GM19238 (cell line): Measurements from ENCODE around the gene PRR16.

Source experiments
- DNase-seq: peaks from one replicate; pipeline ENCODE4 v3.0.0; 2011; ENCODE audit warnings: low spot score; ENCODE audit not compliant: insufficient read length

The PRR16 gene

DNA sequence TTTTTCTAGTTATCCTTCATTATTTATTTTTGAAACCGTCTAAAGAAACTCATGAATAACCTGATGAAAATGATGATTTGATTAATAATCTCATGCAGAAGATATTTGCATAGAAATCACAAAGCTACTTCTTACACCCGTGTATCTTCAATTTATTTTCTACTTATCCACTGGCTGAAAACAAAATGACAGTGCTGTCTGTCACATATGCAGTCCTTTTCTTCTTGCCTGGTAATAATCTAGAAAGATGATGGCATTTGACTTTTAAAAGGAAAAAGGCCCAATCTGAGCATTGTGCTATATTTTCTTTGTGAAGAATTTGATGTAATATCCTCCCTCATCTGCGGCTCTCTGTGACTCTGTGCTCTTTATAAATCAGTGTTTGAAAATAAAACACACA lies 253.3 kb downstream of the PRR16 start:
- no peak for DNase-seq

DNA sequence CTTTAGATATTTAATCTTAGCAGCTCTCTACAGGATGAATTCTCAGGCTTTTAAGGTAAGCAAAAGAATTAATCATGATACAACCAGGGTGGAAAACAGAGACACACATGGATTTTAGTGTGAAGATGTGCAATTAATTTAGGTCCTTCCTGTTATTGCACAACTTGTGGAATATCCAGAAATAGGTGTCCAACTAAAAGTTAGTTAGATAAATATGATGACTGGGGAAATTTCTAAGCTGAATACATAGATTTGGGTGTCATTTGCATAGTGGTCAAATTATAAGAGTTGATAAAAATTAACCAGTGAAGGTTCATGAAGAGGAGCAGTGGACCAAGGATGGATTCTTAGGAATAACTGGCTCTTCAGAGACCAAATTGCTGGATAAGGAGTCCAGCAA lies 266.1 kb downstream of the PRR16 start:
- no peak for DNase-seq

GRCh38 chr5:120734033-120734432 lies 269.9 kb downstream of the PRR16 start:
- DNase-seq: no peak

GRCh38 chr5:120735076-120735475 lies 271.0 kb downstream of the PRR16 start:
- no peak for DNase-seq
